ENCODE measurements around the gene ZNF138.
A peak's percentile ranks its signal among the peaks of the same experiment; 100 is the strongest.
"Not testable (repeated sequence)": the region's sequence is repeated elsewhere in the genome, so short reads cannot be mapped to it uniquely, and the experiment has no call there.

ZNF138 gene

DNA sequence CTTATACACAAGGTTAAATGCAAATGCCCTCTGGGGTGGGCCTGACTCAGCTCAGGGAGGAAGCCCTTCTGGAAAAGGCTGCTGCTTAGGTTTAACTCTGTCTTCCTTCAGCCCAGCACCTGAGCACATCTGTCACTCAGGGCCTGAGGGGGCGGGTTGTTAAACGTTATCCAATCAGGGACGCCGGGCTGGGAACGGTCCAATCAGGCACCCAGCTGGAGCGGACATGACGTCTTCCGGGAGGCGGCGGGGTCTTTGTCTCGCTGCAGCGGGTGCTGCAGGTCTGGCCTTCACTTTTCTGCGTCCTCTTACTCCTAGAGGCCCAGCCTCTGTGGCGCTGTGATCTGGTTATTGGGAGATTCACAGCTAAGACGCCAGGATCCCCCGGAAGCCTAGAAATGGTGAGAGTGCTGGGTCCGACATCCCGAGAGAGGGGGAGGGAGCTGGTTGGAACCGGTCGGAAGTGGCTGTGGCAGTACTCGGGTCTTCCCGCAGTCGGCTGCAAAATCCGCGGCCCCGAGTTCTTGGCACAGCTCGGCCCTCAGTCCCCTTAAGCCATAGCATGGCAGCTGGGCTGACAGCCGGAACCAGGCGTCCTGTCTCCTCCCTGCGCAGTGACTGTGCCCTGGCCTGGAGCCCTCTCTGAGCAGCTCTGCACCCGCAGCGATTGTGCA is at the start of gene ZNF138:
ZNF138 (plus strand) TSS at position 258 of the 674 bp plus-strand sequence; CDS start at position 399, 141 bp downstream.
- Histone ChIP-seq H3K27me3 (replicated peaks; ENCODE audit: control insufficient read depth, insufficient read depth, low read length) (no peaks in the 10 kb centered on the region), H3K36me3 (ENCODE audit: control insufficient read depth, insufficient read depth, low read length, severe bottlenecking) (peaks cover 2% of the 10 kb centered on the region), H3K9me3 (ENCODE audit: control insufficient read depth, low read length) (no peaks in the 10 kb centered on the region)

DNA sequence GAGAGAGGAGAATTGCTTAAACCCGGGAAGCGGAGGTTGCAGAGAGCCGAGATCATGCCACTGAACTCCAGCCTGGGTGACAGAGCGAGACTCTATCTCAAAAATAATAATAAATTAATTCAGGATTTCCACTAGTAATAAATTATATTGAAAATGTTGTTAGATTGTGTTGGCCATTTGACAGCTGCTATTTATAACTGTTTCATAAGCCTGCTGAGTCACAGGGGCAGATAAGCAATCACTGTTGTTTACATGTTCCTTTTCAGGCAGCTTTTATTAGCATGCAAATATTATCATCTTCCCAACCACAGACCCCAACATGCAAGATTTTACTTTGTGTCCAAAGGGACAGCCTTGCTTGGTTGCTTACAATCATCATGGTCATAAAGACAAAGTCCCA is 49.5 kb upstream of the ZNF138 start:
- H3K9me3 ChIP-seq (ENCODE audit: control insufficient read depth, low read length), result peaks cover 24% of the 10 kb centered on the region
- H3K4me1 ChIP-seq (ENCODE audit: control insufficient read depth, insufficient read depth, low read length), result no peaks in the 10 kb centered on the region
- no peaks in the 10 kb centered on the region for H3K27me3 ChIP-seq (replicated peaks; ENCODE audit: control insufficient read depth, insufficient read depth, low read length)
- no peaks in the 10 kb centered on the region for H3K36me3 ChIP-seq (ENCODE audit: control insufficient read depth, insufficient read depth, low read length, severe bottlenecking)
- H3K4me3 ChIP-seq (ENCODE audit: low read length), result no peak overlapping the region
- H3K9ac ChIP-seq (ENCODE audit: low read length), result no peak overlapping the region
- DNase-seq (ENCODE audit: low read depth), result no peak

More for the DNA sequence above, at the start of gene ZNF138:
- Histone ChIP-seq H3K4me3 (ENCODE audit: low read length) (peak within 1 kb of the TSS; percentile 96), H3K9ac (ENCODE audit: low read length) (peak within 1 kb of the TSS; percentile 92), H3K4me1 (ENCODE audit: control insufficient read depth, insufficient read depth, low read length) (peaks cover 3% of the 10 kb centered on the region)
- peak; percentile 99 for DNase-seq (ENCODE audit: low read depth)

DNA sequence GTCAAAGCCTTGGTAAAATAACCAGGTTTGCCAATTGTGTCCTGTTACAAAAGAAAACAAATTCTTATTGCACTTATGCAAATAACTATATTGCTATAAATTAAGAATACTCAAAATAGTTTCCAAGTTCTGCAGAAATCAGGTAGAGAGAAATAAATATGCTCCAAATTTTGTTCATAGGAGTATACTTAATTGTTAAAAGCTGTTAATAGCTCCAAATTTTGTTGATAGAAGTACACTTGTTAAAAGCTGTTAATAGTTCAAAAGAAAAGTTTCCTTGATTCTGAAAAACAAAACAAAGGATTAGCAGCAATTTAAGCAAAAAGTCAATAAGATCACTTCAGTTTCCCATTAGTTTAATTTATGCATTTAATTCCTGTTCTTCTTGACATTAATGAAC is 46.4 kb upstream of the ZNF138 start:
- no peaks in the 10 kb centered on the region for H3K27me3 ChIP-seq (replicated peaks; ENCODE audit: control insufficient read depth, insufficient read depth, low read length)
- no peak overlapping the region for H3K9ac ChIP-seq (ENCODE audit: low read length)
- peaks cover 21% of the 10 kb centered on the region for H3K9me3 ChIP-seq (ENCODE audit: control insufficient read depth, low read length)
- H3K4me3 ChIP-seq (ENCODE audit: low read length), result no peak overlapping the region
- no peaks in the 10 kb centered on the region for H3K4me1 ChIP-seq (ENCODE audit: control insufficient read depth, insufficient read depth, low read length)
- DNase-seq (ENCODE audit: low read depth), result no peak
- no peaks in the 10 kb centered on the region for H3K36me3 ChIP-seq (ENCODE audit: control insufficient read depth, insufficient read depth, low read length, severe bottlenecking)

DNA sequence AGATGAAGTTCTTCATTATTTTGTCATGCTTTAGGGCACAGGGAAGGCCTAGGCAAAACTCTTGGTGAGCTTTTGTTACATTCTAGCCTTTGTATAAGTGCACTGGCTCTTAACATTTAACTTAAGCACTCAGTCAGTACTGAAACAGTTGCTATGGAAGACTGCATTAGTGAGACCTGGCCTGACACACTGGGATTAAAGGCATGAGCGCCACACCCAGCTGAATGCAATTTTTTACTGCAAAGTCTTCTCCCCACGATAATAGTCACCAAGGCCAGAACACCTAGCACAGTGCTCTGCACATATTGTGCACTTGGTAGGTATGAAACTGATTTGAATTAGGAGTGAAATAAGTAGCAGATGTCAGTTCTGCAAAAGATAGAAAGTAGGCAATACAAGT is 41.2 kb upstream of the ZNF138 start:
- no peaks in the 10 kb centered on the region for H3K27me3 ChIP-seq (replicated peaks; ENCODE audit: control insufficient read depth, insufficient read depth, low read length)
- H3K4me3 ChIP-seq (ENCODE audit: low read length), result no peak overlapping the region
- peaks cover 14% of the 10 kb centered on the region for H3K9me3 ChIP-seq (ENCODE audit: control insufficient read depth, low read length)
- no peaks in the 10 kb centered on the region for H3K4me1 ChIP-seq (ENCODE audit: control insufficient read depth, insufficient read depth, low read length)
- no peaks in the 10 kb centered on the region for H3K36me3 ChIP-seq (ENCODE audit: control insufficient read depth, insufficient read depth, low read length, severe bottlenecking)
- no peak for DNase-seq (ENCODE audit: low read depth)
- H3K9ac ChIP-seq (ENCODE audit: low read length), result no peak overlapping the region

DNA sequence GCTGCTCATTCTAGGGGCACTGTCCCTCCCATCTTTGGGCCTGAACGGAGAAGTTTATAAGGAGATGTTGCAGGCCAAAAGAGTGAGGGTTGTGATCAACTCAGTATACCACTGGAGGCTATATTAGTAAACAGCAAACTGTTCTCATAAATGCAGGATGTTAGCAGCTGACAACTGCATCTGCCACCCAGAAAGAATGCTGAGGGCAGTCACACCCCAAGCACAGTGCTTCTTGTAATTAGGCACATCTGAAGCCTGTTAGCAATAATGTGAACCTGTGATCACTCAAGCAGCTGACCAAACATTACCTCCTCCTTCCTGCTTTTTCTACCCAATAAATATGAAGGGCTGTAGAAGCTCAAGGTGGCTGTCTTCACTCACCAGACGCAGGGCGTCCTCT is 38.4 kb upstream of the ZNF138 start:
- Histone ChIP-seq H3K9ac (ENCODE audit: low read length) (no peak overlapping the region), H3K36me3 (ENCODE audit: control insufficient read depth, insufficient read depth, low read length, severe bottlenecking) (no peaks in the 10 kb centered on the region), H3K4me3 (ENCODE audit: low read length) (no peak overlapping the region), H3K9me3 (ENCODE audit: control insufficient read depth, low read length) (peaks cover 3% of the 10 kb centered on the region), H3K4me1 (ENCODE audit: control insufficient read depth, insufficient read depth, low read length) (no peaks in the 10 kb centered on the region), H3K27me3 (replicated peaks; ENCODE audit: control insufficient read depth, insufficient read depth, low read length) (no peaks in the 10 kb centered on the region)
- DNase-seq (ENCODE audit: low read depth), result no peak

DNA sequence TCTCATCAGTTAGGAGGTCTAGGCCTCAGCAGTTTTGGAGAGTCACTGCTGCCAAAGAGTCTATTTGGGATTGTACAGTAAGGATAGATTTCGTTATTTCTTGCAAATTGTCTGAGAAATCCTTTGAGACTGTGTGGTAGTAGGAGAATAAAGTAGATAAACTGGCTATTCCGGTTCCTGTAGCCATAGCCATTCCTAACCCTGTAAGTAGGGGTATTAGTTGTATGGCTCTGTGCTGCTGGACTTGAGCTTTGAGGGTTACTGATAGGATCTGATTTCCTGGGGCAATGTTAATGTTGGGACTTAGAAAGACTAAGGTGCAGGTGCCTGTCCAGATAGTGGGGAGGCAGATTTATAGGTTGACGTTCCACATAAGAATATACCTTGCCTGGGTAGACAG is 36.1 kb upstream of the ZNF138 start:
- no peaks in the 10 kb centered on the region for H3K4me1 ChIP-seq (ENCODE audit: control insufficient read depth, insufficient read depth, low read length)
- H3K27me3 ChIP-seq (replicated peaks; ENCODE audit: control insufficient read depth, insufficient read depth, low read length), result no peaks in the 10 kb centered on the region
- no peak overlapping the region for H3K4me3 ChIP-seq (ENCODE audit: low read length)
- H3K9ac ChIP-seq (ENCODE audit: low read length), result no peak overlapping the region
- DNase-seq (ENCODE audit: low read depth), result no peak
- H3K36me3 ChIP-seq (ENCODE audit: control insufficient read depth, insufficient read depth, low read length, severe bottlenecking), result no peaks in the 10 kb centered on the region
- H3K9me3 ChIP-seq (ENCODE audit: control insufficient read depth, low read length), result peaks cover 3% of the 10 kb centered on the region

DNA sequence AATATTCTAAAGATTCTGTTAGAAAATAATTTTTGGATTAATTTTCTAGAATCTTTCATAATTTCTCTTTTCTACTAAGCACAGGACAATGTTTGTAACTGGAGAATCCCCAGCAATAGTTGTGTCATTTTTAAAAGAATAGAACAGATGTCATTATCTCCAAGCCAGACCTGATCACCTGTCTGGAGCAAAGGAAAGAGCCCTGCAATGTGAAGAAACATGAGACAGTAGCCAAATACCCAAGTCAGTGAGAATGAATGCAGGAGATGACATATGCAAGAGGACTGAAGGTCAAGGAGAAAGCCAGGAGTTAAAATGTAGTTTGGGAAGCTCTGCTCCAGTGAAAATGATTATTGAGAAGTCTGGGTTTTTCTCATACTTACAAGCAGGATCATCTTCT is 25.4 kb upstream of the ZNF138 start:
- H3K36me3 ChIP-seq (ENCODE audit: control insufficient read depth, insufficient read depth, low read length, severe bottlenecking), result no peaks in the 10 kb centered on the region
- H3K9ac ChIP-seq (ENCODE audit: low read length), result no peak overlapping the region
- H3K27me3 ChIP-seq (replicated peaks; ENCODE audit: control insufficient read depth, insufficient read depth, low read length), result no peaks in the 10 kb centered on the region
- H3K4me3 ChIP-seq (ENCODE audit: low read length), result no peak overlapping the region
- no peaks in the 10 kb centered on the region for H3K4me1 ChIP-seq (ENCODE audit: control insufficient read depth, insufficient read depth, low read length)
- H3K9me3 ChIP-seq (ENCODE audit: control insufficient read depth, low read length), result no peaks in the 10 kb centered on the region
- no peak for DNase-seq (ENCODE audit: low read depth)

DNA sequence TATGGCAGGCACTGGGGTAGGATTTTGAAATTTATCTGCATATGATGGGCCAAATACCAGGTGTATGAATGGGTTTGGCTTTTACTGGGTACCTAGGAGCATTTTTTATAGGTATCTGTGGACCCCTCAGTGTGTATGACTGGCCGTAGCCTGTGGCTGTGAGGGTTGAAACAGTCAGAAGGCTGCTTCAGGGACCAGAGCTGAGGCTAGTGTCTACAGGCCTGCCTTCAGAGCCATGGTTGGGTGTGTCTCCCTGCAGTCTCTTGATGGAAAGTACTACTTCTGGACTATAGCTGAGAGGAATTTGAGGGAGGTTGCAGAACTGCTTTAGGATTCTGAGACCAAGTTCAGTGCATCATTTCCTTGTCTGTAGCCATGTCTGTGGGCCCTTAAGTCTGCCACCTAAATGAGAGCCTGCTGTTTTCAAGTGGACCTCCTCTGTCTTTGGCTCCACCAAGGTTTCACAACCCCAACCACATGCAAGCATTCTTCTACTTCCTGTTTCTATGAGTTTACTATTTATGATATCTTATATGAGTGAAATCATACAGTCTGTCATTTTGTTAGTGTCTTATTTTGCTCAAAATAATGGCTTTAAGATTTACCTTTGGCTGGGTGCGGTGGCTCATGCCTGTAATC is 19.9 kb upstream of the ZNF138 start:
- no peak overlapping the region for H3K4me3 ChIP-seq (ENCODE audit: low read length)
- no peak for DNase-seq (ENCODE audit: low read depth)

DNA sequence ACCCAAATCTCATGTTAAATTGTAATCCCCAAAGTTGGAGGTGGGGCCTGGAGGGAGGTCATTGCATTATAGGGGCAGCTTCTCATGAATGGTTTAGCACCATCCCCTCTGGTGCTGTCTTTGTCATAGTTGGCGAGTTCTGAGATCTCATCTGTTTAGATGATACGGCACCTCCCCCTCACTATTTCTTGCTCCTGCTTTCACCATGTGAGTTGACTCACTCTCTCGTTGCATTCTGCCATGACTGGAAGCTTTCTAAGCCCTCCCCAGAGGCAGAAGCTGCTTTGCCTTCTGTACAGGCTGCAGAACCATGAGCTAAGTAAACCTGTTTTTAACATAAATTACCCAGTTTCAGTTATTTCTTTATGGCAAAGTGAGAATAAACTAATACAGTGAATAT is 18.9 kb upstream of the ZNF138 start:
- no peak for DNase-seq (ENCODE audit: low read depth)
- H3K4me3 ChIP-seq (ENCODE audit: low read length), result no peak overlapping the region
- no peaks in the 10 kb centered on the region for H3K4me1 ChIP-seq (ENCODE audit: control insufficient read depth, insufficient read depth, low read length)
- H3K36me3 ChIP-seq (ENCODE audit: control insufficient read depth, insufficient read depth, low read length, severe bottlenecking), result no peaks in the 10 kb centered on the region
- no peak overlapping the region for H3K9ac ChIP-seq (ENCODE audit: low read length)
- H3K9me3 ChIP-seq (ENCODE audit: control insufficient read depth, low read length), result peaks cover 7% of the 10 kb centered on the region
- H3K27me3 ChIP-seq (replicated peaks; ENCODE audit: control insufficient read depth, insufficient read depth, low read length), result no peaks in the 10 kb centered on the region

More for the DNA sequence above, 19.9 kb upstream of the ZNF138 start:
- H3K27me3 ChIP-seq (replicated peaks; ENCODE audit: control insufficient read depth, insufficient read depth, low read length), result no peaks in the 10 kb centered on the region
- no peaks in the 10 kb centered on the region for H3K4me1 ChIP-seq (ENCODE audit: control insufficient read depth, insufficient read depth, low read length)
- peaks cover 7% of the 10 kb centered on the region for H3K9me3 ChIP-seq (ENCODE audit: control insufficient read depth, low read length)
- H3K36me3 ChIP-seq (ENCODE audit: control insufficient read depth, insufficient read depth, low read length, severe bottlenecking), result no peaks in the 10 kb centered on the region
- no peak overlapping the region for H3K9ac ChIP-seq (ENCODE audit: low read length)

DNA sequence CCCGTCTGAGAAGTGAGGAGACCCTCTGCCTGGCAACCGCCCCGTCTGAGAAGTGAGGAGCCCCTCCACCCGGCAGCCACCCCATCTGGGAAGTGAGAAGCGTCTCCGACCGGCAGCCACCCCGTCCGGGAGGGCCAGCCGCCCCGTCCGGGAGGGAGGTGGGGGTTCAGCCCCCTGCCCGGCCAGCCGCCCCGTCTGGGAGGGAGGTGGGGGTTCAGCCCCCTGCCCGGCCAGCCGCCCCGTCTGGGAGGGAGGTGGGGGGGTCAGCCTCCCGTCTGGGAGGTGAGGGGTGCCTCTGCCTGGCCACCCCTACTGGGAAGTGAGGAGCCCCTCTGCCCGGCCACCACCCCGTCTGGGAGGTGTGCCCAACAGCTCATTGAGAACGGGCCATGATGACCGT is 9.4 kb upstream of the ZNF138 start:
- not testable (repeated sequence) for H3K9me3 ChIP-seq (ENCODE audit: control insufficient read depth, low read length)

DNA sequence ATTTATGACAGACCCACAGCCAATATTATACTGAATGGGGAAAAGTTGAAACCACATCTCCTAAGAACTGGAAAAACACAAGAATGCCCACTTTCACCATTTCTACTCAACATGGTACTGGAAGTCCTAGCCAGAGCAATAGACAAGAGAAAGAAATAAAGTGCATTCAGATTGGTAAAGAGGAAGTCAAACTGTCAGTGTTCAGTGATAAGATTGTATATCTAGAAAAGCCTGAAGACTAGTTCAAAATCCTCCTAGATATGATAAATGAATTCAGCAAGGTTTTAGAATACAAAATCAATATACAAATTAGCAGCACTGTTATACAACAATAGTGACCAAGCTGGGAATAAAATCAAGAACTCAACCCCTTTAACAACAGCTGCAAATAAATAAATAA is 6.9 kb upstream of the ZNF138 start:
- no peak for DNase-seq (ENCODE audit: low read depth)
- H3K9me3 ChIP-seq (ENCODE audit: control insufficient read depth, low read length), result no peaks in the 10 kb centered on the region
- no peaks in the 10 kb centered on the region for H3K36me3 ChIP-seq (ENCODE audit: control insufficient read depth, insufficient read depth, low read length, severe bottlenecking)
- H3K4me1 ChIP-seq (ENCODE audit: control insufficient read depth, insufficient read depth, low read length), result no peaks in the 10 kb centered on the region
- no peak overlapping the region for H3K9ac ChIP-seq (ENCODE audit: low read length)
- H3K27me3 ChIP-seq (replicated peaks; ENCODE audit: control insufficient read depth, insufficient read depth, low read length), result no peaks in the 10 kb centered on the region
- no peak overlapping the region for H3K4me3 ChIP-seq (ENCODE audit: low read length)

More for the DNA sequence above, 9.4 kb upstream of the ZNF138 start:
- not testable (repeated sequence) for H3K4me1 ChIP-seq (ENCODE audit: control insufficient read depth, insufficient read depth, low read length); H3K27me3 ChIP-seq (replicated peaks; ENCODE audit: control insufficient read depth, insufficient read depth, low read length); DNase-seq (ENCODE audit: low read depth); H3K36me3 ChIP-seq (ENCODE audit: control insufficient read depth, insufficient read depth, low read length, severe bottlenecking); H3K9ac ChIP-seq (ENCODE audit: low read length); H3K4me3 ChIP-seq (ENCODE audit: low read length)

DNA sequence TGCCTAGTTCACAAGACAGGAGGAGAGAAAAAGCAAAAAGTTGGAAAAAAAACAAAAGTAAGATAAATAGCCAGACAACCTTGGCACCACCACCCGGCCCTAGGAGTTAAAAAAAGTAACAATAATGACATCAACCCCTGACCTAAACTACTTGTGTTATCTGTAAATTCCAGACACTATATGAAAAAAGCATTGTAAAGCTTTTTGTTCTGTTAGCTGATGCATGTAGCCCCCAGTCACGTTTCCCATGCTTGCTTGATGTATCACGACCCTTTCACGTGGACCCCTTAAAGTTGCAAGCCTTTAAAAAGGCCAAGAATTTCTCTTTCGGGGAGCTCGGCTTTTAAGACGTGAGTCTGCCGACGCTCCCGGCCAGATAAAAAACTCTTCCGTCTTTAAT is 5.0 kb upstream of the ZNF138 start:
- not testable (repeated sequence) for H3K9me3 ChIP-seq (ENCODE audit: control insufficient read depth, low read length); H3K4me3 ChIP-seq (ENCODE audit: low read length); DNase-seq (ENCODE audit: low read depth)

More for the DNA sequence above, 5.0 kb upstream of the ZNF138 start:
- H3K36me3 ChIP-seq (ENCODE audit: control insufficient read depth, insufficient read depth, low read length, severe bottlenecking); H3K27me3 ChIP-seq (replicated peaks; ENCODE audit: control insufficient read depth, insufficient read depth, low read length); H3K9ac ChIP-seq (ENCODE audit: low read length); H3K4me1 ChIP-seq (ENCODE audit: control insufficient read depth, insufficient read depth, low read length): not testable (repeated sequence)

All from adipocyte (in vitro differentiated cells).